HG02571 (cell line): ENCODE results near the gene SIAE.

Experiments used
- ATAC-seq: cut with Tn5 transposase; IDR thresholded peaks from one replicate; pipeline ENCODE4 v1.9.1; 2021; ENCODE audit warnings: mild to moderate bottlenecking, moderate library complexity; ENCODE audit not compliant: unreplicated experiment

The SIAE gene

DNA sequence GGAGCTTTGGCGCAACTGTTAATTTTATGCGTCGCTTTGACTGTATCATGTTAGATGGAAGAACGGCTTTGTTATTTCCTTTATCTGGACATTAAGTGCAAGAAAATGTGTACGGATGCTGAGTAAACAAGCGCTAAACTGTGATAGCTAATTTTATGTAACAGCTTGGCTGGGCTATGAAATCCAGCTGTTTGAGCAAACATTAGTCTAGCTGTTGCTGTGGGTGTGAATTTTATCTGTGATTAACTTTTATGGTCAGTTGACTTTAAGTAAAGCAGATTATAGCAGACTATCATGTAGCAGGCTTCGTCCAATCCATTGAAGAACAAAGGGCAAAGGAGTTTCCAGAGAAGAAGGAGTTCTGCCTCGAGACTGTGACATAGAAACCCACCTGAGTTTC lies 89.8 kb downstream of the SIAE start:
- ATAC-seq, result no peak
